GM21528 (cell line): ENCODE measurements around the gene KDM4B.
"Not testable (repeated sequence)": the region's sequence is repeated elsewhere in the genome, so short reads cannot be mapped to it uniquely, and the experiment has no call there.

Experiments
- ATAC-seq: cut with Tn5 transposase; IDR thresholded peaks from one replicate; pipeline ENCODE4 v1.9.1; 2021; ENCODE audit warnings: mild to moderate bottlenecking, moderate library complexity; ENCODE audit not compliant: unreplicated experiment, low FRiP score

The KDM4B gene

GRCh38 chr19:5186293-5187050 is 217.6 kb downstream of the KDM4B start:
- ATAC-seq: no peak

DNA sequence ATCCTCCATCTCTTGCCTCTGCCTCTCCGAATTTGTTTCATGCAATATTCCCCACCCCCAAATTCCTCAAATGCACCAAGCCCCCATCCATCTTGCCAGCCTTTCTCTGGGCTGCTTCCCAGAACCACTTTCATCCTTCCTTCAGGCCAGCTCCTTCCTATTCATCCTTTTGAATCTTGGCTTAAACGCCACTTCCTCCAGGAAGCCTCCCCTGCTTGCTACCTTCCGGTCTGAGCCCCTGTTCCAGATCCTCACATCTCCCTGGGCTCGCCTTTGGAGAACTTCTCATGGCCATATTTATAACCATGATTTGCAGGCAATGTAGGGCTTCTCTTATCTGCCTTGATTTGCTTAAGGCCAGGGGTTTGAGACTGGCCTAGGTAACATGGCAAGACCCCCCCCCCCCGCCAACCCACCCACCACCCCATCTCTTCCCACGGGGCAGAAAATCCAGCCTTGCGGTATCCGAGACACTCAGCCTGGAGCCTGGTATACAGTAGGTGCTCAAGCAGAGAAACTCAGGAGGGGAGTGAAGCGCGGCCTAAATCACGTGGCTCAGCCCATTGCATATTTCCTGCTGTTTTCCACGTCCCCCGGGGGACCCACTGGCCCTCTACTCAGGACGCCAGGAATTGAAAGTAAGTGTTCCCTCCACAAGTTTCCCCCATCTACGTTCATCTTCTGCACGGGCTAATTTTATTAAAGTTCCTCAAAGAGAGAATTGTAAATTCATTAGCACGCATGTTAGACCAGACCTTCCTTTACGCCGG is 219.8 kb downstream of the KDM4B start:
- ATAC-seq: no peak

- ATAC-seq: no peak
These were observed 220.3 kb downstream of the KDM4B start for GRCh38 chr19:5189318-5189607.

GRCh38 chr19:5191091-5191490 is 222.2 kb downstream of the KDM4B start:
- no peak for ATAC-seq

GRCh38 chr19:5192568-5192967 is 223.7 kb downstream of the KDM4B start:
- no peak for ATAC-seq

DNA sequence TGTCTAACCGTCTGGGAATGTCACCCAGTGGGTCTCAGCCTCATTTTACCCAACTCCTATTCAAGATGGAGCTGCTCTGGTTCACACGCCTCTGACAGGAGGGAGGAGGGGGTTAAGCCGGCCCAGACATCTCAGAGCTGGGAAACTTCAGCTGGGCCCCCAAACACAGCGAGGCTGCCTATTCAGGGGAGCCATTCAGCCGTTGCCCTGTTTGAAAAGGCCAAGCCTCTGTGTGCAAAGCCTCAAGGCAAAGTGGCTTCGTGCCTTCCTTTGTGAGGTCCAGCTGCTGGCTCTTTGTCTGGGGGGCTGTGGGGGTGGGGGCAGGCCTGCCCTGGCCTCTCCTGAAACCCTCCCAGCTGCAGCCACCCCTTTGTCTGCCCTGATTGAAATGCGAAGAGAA is 224.3 kb downstream of the KDM4B start:
- no peak for ATAC-seq

GRCh38 chr19:5194641-5195040 is 225.7 kb downstream of the KDM4B start:
- no peak for ATAC-seq

GRCh38 chr19:5195587-5195986 is 226.7 kb downstream of the KDM4B start:
- ATAC-seq: not testable (repeated sequence)

- ATAC-seq: no peak
These were observed 227.9 kb downstream of the KDM4B start for GRCh38 chr19:5196832-5197231.

DNA sequence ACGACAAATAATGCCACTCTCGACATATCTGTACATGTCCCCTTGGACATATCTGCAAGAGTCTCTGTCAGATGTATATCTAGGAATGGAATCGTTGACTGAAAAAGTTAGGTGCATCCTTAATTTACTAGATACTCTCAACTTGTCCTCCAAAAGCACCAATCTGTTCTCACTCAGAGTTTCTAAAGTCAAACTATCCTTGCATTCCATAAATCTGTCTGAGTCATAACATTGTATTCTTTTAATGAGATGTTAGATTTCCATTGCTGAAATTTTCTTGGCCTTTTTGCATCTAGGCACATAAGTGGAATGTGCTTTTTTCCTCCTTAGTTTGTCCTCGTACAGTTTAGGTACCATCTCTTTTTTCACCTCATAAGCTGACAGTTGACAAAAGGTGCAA is 231.9 kb downstream of the KDM4B start:
- no peak for ATAC-seq

GRCh38 chr19:5202553-5202952 is 233.6 kb downstream of the KDM4B start:
- no peak for ATAC-seq
